HepG2 (cell line): Measurements from ENCODE around the gene CALR. TPM values are rescaled to one million over a fixed set of nuclear protein-coding genes. Genes with fewer than 3 reads are reported as not detected.

Source experiments
- HDAC1 ChIP-seq: sonication (generic); formaldehyde crosslinking; IDR thresholded peaks from 2 replicates; pipeline ENCODE4 v1.5.1; 2020; ENCODE audit warnings: mild to moderate bottlenecking, missing genetic modification reagents
- ZNF614 ChIP-seq: IDR thresholded peaks from 2 replicates; pipeline ENCODE4 v1.6.1; 2018; ENCODE audit warnings: missing biosample characterization, missing genetic modification reagents, inconsistent platforms, borderline replicate concordance
- ZNF788 ChIP-seq: sonication (generic); formaldehyde crosslinking; IDR thresholded peaks from 2 replicates; pipeline ENCODE4 v1.5.0; 2020; ENCODE audit warnings: mild to moderate bottlenecking, missing genetic modification reagents, borderline replicate concordance
- polyA plus RNA-seq, 8 experiments: library from polyadenylated mRNA; depleted of rRNA in 3 of 8; stranded (reverse) in 7 of 8; unstranded in 1 of 8; fragments of >200 nt; fragmentation: Illumina TruSeq in 4 of 8; extraction: Trizol in 4 of 8; gene quantifications; 2 replicates each; pipeline versions ENCODE4 v1.2.1 to v1.2.3, GENCODE V29; 2011 to 2016; ENCODE audit warnings: low read depth in 4 of 8, missing spikeins in 1 of 8, mixed read lengths in 1 of 8; ENCODE audit not compliant: insufficient read depth in 1 of 8
- total RNA-seq, 5 experiments: library from RNA; depleted of rRNA; stranded (reverse); fragments of >200 nt; fragmentation: Illumina TruSeq; extraction: Trizol; gene quantifications; 2 replicates each; pipeline ENCODE4 v1.2.3, GENCODE V29; 2016; ENCODE audit warnings: low read depth in 1 of 5
- TF ChIP-seq, protein P1 (sequence below): fragments of 450-650 bp; IDR thresholded peaks from 2 replicates; pipeline ENCODE4 v1.6.1; 2017
- TF ChIP-seq, protein P2 (sequence below): sonication (generic); formaldehyde crosslinking; IDR thresholded peaks from 2 replicates; pipeline ENCODE4 v1.4.0; 2020; ENCODE audit warnings: missing genetic modification reagents, mild to moderate bottlenecking, borderline replicate concordance
- TF ChIP-seq, protein P3 (sequence below): sonication (generic); formaldehyde crosslinking; IDR thresholded peaks from 2 replicates; pipeline ENCODE4 v1.4.0; 2020; ENCODE audit warnings: mild to moderate bottlenecking, missing genetic modification reagents
- TF ChIP-seq, protein P4 (sequence below): sonication (generic); formaldehyde crosslinking; IDR thresholded peaks from 2 replicates; pipeline ENCODE4 v1.4.0; 2020; ENCODE audit warnings: mild to moderate bottlenecking, missing genetic modification reagents
- TF ChIP-seq, protein P5 (sequence below): sonication (generic); formaldehyde crosslinking; IDR thresholded peaks from 2 replicates; pipeline ENCODE4 v1.4.0; 2020; ENCODE audit warnings: missing genetic modification reagents
- TF ChIP-seq, protein P6 (sequence below): sonication (generic); formaldehyde crosslinking; IDR thresholded peaks from 2 replicates; pipeline ENCODE4 v1.8.1; 2023; ENCODE audit warnings: mild to moderate bottlenecking, missing genetic modification reagents

CALR gene
- total and polyA plus RNA-seq, 2 of the 13 experiments (the other 11 are each of a cell fraction or from before 2014, with no cell fraction given), result 898 to 934 TPM

DNA sequence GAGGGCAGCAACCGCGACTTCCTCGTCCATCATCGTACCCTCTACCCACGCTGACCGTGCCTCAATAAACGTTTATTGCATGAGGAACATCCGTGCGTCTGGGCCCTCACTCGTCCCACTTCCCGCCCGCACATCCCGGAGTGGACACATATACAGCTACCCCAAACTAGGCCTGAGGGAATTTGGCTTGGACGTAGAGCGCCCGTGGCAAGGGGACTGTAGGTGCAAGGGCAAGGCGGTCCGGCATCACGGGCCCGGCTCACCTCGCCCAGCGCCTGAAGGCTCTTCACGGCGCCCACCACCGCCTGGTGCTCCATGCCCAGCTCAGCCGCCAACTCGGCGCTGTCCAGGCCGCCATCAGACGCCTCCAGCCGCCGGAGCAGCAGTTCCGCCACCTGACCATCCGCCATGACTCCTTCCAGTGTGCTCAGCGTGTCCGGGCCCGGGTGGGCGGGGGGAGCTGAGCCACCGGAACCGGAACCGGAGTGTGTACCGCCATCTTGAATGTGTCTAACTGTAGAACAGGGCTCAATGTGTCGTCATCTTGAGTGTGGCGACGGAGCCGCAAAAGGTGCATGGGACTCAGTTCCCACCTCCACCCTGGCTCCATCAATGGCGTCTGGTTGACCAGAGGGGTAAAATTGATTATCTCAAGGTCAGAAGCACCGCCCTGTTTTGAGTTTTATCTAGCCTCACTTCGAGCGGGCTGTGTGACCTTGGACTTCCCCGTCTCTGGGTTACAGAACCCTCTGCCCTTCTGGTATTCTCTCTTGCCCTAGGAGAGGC is 4.9 kb upstream of the CALR start, which contains the start of gene FARSA (continued):
- TF ChIP-seq, protein P1, sequence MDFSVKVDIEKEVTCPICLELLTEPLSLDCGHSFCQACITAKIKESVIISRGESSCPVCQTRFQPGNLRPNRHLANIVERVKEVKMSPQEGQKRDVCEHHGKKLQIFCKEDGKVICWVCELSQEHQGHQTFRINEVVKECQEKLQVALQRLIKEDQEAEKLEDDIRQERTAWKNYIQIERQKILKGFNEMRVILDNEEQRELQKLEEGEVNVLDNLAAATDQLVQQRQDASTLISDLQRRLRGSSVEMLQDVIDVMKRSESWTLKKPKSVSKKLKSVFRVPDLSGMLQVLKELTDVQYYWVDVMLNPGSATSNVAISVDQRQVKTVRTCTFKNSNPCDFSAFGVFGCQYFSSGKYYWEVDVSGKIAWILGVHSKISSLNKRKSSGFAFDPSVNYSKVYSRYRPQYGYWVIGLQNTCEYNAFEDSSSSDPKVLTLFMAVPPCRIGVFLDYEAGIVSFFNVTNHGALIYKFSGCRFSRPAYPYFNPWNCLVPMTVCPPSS, result no peak
- TF ChIP-seq, protein P2, sequence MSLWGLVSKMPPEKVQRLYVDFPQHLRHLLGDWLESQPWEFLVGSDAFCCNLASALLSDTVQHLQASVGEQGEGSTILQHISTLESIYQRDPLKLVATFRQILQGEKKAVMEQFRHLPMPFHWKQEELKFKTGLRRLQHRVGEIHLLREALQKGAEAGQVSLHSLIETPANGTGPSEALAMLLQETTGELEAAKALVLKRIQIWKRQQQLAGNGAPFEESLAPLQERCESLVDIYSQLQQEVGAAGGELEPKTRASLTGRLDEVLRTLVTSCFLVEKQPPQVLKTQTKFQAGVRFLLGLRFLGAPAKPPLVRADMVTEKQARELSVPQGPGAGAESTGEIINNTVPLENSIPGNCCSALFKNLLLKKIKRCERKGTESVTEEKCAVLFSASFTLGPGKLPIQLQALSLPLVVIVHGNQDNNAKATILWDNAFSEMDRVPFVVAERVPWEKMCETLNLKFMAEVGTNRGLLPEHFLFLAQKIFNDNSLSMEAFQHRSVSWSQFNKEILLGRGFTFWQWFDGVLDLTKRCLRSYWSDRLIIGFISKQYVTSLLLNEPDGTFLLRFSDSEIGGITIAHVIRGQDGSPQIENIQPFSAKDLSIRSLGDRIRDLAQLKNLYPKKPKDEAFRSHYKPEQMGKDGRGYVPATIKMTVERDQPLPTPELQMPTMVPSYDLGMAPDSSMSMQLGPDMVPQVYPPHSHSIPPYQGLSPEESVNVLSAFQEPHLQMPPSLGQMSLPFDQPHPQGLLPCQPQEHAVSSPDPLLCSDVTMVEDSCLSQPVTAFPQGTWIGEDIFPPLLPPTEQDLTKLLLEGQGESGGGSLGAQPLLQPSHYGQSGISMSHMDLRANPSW, result no peak
- peak; percentile 77; the same call in 1 of the 2 replicates for TF ChIP-seq ZNF788 (CRISPR knock-in tag)
- TF ChIP-seq, protein P3, sequence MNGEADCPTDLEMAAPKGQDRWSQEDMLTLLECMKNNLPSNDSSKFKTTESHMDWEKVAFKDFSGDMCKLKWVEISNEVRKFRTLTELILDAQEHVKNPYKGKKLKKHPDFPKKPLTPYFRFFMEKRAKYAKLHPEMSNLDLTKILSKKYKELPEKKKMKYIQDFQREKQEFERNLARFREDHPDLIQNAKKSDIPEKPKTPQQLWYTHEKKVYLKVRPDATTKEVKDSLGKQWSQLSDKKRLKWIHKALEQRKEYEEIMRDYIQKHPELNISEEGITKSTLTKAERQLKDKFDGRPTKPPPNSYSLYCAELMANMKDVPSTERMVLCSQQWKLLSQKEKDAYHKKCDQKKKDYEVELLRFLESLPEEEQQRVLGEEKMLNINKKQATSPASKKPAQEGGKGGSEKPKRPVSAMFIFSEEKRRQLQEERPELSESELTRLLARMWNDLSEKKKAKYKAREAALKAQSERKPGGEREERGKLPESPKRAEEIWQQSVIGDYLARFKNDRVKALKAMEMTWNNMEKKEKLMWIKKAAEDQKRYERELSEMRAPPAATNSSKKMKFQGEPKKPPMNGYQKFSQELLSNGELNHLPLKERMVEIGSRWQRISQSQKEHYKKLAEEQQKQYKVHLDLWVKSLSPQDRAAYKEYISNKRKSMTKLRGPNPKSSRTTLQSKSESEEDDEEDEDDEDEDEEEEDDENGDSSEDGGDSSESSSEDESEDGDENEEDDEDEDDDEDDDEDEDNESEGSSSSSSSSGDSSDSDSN (CRISPR knock-in tag), result peak; percentile 84
- TF ChIP-seq, protein P4, sequence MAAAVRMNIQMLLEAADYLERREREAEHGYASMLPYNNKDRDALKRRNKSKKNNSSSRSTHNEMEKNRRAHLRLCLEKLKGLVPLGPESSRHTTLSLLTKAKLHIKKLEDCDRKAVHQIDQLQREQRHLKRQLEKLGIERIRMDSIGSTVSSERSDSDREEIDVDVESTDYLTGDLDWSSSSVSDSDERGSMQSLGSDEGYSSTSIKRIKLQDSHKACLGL, result no peak
- TF ChIP-seq, protein P5, sequence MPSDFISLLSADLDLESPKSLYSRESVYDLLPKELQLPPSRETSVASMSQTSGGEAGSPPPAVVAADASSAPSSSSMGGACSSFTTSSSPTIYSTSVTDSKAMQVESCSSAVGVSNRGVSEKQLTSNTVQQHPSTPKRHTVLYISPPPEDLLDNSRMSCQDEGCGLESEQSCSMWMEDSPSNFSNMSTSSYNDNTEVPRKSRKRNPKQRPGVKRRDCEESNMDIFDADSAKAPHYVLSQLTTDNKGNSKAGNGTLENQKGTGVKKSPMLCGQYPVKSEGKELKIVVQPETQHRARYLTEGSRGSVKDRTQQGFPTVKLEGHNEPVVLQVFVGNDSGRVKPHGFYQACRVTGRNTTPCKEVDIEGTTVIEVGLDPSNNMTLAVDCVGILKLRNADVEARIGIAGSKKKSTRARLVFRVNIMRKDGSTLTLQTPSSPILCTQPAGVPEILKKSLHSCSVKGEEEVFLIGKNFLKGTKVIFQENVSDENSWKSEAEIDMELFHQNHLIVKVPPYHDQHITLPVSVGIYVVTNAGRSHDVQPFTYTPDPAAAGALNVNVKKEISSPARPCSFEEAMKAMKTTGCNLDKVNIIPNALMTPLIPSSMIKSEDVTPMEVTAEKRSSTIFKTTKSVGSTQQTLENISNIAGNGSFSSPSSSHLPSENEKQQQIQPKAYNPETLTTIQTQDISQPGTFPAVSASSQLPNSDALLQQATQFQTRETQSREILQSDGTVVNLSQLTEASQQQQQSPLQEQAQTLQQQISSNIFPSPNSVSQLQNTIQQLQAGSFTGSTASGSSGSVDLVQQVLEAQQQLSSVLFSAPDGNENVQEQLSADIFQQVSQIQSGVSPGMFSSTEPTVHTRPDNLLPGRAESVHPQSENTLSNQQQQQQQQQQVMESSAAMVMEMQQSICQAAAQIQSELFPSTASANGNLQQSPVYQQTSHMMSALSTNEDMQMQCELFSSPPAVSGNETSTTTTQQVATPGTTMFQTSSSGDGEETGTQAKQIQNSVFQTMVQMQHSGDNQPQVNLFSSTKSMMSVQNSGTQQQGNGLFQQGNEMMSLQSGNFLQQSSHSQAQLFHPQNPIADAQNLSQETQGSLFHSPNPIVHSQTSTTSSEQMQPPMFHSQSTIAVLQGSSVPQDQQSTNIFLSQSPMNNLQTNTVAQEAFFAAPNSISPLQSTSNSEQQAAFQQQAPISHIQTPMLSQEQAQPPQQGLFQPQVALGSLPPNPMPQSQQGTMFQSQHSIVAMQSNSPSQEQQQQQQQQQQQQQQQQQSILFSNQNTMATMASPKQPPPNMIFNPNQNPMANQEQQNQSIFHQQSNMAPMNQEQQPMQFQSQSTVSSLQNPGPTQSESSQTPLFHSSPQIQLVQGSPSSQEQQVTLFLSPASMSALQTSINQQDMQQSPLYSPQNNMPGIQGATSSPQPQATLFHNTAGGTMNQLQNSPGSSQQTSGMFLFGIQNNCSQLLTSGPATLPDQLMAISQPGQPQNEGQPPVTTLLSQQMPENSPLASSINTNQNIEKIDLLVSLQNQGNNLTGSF (CRISPR knock-in tag), result peak; percentile 23; the same call in 1 of the 2 replicates
- TF ChIP-seq ZNF614 (CRISPR knock-in tag), result peak; percentile 56; the same call in 1 of the 2 replicates
- TF ChIP-seq HDAC1 (CRISPR knock-in tag), result peak; percentile 83
- TF ChIP-seq, protein P6, sequence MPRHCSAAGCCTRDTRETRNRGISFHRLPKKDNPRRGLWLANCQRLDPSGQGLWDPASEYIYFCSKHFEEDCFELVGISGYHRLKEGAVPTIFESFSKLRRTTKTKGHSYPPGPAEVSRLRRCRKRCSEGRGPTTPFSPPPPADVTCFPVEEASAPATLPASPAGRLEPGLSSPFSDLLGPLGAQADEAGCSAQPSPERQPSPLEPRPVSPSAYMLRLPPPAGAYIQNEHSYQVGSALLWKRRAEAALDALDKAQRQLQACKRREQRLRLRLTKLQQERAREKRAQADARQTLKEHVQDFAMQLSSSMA, result peak; percentile 100
